Mammary epithelial cell (primary cell): ENCODE data around the gene AKAP10.
A peak's percentile ranks its signal among the peaks of the same experiment; 100 is the strongest.

Source experiments
- EZH2 ChIP-seq: IDR thresholded peaks from 2 replicates; pipeline ENCODE4 v1.6.1; 2012; ENCODE audit warnings: low read length, inconsistent platforms, borderline replicate concordance
- TF ChIP-seq, protein P1 (sequence below), 2 donors: IDR thresholded peaks in 1 of 2; conservative IDR thresholded peaks in 1 of 2; 2 replicates each; pipeline ENCODE4 v1.5.1; 2011 to 2012; ENCODE audit warnings: inconsistent platforms in 2 of 2, low read length in 2 of 2, mild to moderate bottlenecking in 2 of 2, control low read depth in 1 of 2, low read depth in 1 of 2; ENCODE audit not compliant: insufficient read depth in 1 of 2; ENCODE audit errors: extremely low read depth in 1 of 2

DNA sequence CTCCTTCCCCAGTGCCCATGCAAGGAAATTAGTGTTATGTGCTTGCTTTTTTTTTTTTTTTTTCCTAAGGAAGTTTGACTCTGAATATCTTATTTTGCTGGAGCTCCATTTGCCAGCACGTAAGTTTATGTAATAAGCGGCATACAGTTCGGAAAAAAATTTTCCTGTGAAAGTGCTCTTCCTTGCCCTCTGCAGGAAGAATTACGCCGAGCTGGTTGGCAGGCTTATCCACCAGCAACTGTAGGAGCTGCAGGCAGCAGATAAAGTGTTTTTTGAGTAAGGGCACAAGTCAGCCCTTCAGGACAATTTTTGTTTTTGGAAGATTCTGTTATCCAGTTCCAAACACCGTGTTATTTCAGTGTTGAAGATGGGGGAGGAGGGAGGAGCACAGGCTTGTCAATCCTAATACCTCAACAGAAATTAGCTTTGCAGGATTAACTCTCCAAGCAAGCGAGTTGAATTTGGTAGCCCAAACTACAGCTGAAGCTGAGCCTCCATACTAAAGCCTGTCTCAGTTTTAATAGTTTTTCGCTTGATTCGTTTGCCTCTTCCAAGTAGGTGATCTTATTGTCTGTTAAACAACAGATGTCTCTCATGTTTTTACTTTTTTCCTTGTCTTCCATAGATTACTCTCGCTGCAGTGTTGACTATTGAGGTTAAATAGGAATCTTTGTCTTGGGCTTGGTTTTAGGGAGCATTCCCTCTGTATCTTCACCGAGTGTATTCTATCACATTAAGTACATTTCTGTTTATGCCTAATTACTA lies 32.7 kb upstream of the AKAP10 start:
- no peak for TF ChIP-seq EZH2
- TF ChIP-seq, protein P1, sequence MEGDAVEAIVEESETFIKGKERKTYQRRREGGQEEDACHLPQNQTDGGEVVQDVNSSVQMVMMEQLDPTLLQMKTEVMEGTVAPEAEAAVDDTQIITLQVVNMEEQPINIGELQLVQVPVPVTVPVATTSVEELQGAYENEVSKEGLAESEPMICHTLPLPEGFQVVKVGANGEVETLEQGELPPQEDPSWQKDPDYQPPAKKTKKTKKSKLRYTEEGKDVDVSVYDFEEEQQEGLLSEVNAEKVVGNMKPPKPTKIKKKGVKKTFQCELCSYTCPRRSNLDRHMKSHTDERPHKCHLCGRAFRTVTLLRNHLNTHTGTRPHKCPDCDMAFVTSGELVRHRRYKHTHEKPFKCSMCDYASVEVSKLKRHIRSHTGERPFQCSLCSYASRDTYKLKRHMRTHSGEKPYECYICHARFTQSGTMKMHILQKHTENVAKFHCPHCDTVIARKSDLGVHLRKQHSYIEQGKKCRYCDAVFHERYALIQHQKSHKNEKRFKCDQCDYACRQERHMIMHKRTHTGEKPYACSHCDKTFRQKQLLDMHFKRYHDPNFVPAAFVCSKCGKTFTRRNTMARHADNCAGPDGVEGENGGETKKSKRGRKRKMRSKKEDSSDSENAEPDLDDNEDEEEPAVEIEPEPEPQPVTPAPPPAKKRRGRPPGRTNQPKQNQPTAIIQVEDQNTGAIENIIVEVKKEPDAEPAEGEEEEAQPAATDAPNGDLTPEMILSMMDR (conservative IDR thresholded peaks at IDR 0.05 in 1 of 2, IDR thresholded peaks at IDR 0.05 in 1 of 2; ENCODE audit: extremely low read depth in 1 of 2, insufficient read depth in 1 of 2, low read depth in 1 of 2, low read length in 2 of 2), result peak; percentile 38 to 61
